ENCODE data around the gene VSTM2B.

Gene VSTM2B

GRCh38 chr19:29564574-29565005 lies 38.8 kb downstream of the VSTM2B start:
- Histone ChIP-seq H3K4me3 (ENCODE audit: low read length) (no peak overlapping the region), H3K4me1 (ENCODE audit: control insufficient read depth, insufficient read depth, low read length) (no peaks in the 10 kb centered on the region), H3K36me3 (ENCODE audit: control insufficient read depth, insufficient read depth, low read length, severe bottlenecking) (no peaks in the 10 kb centered on the region), H3K9ac (ENCODE audit: low read length) (no peak overlapping the region), H3K27me3 (replicated peaks; ENCODE audit: control insufficient read depth, insufficient read depth, low read length) (peaks cover 14% of the 10 kb centered on the region), H3K9me3 (ENCODE audit: control insufficient read depth, low read length) (peaks cover 6% of the 10 kb centered on the region)
- DNase-seq (ENCODE audit: low read depth): no peak

GRCh38 chr19:29565171-29565570 lies 39.4 kb downstream of the VSTM2B start:
- no peaks in the 10 kb centered on the region for H3K36me3 ChIP-seq (ENCODE audit: control insufficient read depth, insufficient read depth, low read length, severe bottlenecking)
- no peaks in the 10 kb centered on the region for H3K4me1 ChIP-seq (ENCODE audit: control insufficient read depth, insufficient read depth, low read length)
- H3K9ac ChIP-seq (ENCODE audit: low read length): no peak overlapping the region
- H3K27me3 ChIP-seq (replicated peaks; ENCODE audit: control insufficient read depth, insufficient read depth, low read length): peaks cover 14% of the 10 kb centered on the region
- no peak overlapping the region for H3K4me3 ChIP-seq (ENCODE audit: low read length)
- peaks cover under 1% of the 10 kb centered on the region for H3K9me3 ChIP-seq (ENCODE audit: control insufficient read depth, low read length)
- DNase-seq (ENCODE audit: low read depth): no peak

- peaks cover 3% of the 10 kb centered on the region for H3K9me3 ChIP-seq (ENCODE audit: control insufficient read depth, low read length)
- no peak for DNase-seq (ENCODE audit: low read depth)
- H3K27me3 ChIP-seq (replicated peaks; ENCODE audit: control insufficient read depth, insufficient read depth, low read length): peaks cover 23% of the 10 kb centered on the region
- no peak overlapping the region for H3K4me3 ChIP-seq (ENCODE audit: low read length)
- H3K9ac ChIP-seq (ENCODE audit: low read length): no peak overlapping the region
- no peaks in the 10 kb centered on the region for H3K4me1 ChIP-seq (ENCODE audit: control insufficient read depth, insufficient read depth, low read length)
- H3K36me3 ChIP-seq (ENCODE audit: control insufficient read depth, insufficient read depth, low read length, severe bottlenecking): no peaks in the 10 kb centered on the region
Observed at GRCh38 chr19:29566496-29567054, 40.8 kb downstream of the VSTM2B start.

GRCh38 chr19:29567366-29567915 lies 41.6 kb downstream of the VSTM2B start:
- H3K36me3 ChIP-seq (ENCODE audit: control insufficient read depth, insufficient read depth, low read length, severe bottlenecking): no peaks in the 10 kb centered on the region
- peaks cover 3% of the 10 kb centered on the region for H3K9me3 ChIP-seq (ENCODE audit: control insufficient read depth, low read length)
- H3K4me1 ChIP-seq (ENCODE audit: control insufficient read depth, insufficient read depth, low read length): no peaks in the 10 kb centered on the region
- H3K4me3 ChIP-seq (ENCODE audit: low read length): no peak overlapping the region
- no peak overlapping the region for H3K9ac ChIP-seq (ENCODE audit: low read length)
- H3K27me3 ChIP-seq (replicated peaks; ENCODE audit: control insufficient read depth, insufficient read depth, low read length): peaks cover 27% of the 10 kb centered on the region
- DNase-seq (ENCODE audit: low read depth): no peak

- Histone ChIP-seq H3K9ac (ENCODE audit: low read length) (no peak overlapping the region), H3K36me3 (ENCODE audit: control insufficient read depth, insufficient read depth, low read length, severe bottlenecking) (no peaks in the 10 kb centered on the region), H3K4me3 (ENCODE audit: low read length) (no peak overlapping the region), H3K9me3 (ENCODE audit: control insufficient read depth, low read length) (peaks cover 3% of the 10 kb centered on the region), H3K27me3 (replicated peaks; ENCODE audit: control insufficient read depth, insufficient read depth, low read length) (peaks cover 32% of the 10 kb centered on the region), H3K4me1 (ENCODE audit: control insufficient read depth, insufficient read depth, low read length) (no peaks in the 10 kb centered on the region)
- DNase-seq (ENCODE audit: low read depth): no peak
Observed at GRCh38 chr19:29568036-29569025, 42.5 kb downstream of the VSTM2B start.

- no peak for DNase-seq (ENCODE audit: low read depth)
- Histone ChIP-seq H3K27me3 (replicated peaks; ENCODE audit: control insufficient read depth, insufficient read depth, low read length) (peaks cover 41% of the 10 kb centered on the region), H3K4me3 (ENCODE audit: low read length) (no peak overlapping the region), H3K9ac (ENCODE audit: low read length) (no peak overlapping the region), H3K36me3 (ENCODE audit: control insufficient read depth, insufficient read depth, low read length, severe bottlenecking) (no peaks in the 10 kb centered on the region), H3K9me3 (ENCODE audit: control insufficient read depth, low read length) (peaks cover 3% of the 10 kb centered on the region), H3K4me1 (ENCODE audit: control insufficient read depth, insufficient read depth, low read length) (no peaks in the 10 kb centered on the region)
Observed at GRCh38 chr19:29569038-29569911, 43.5 kb downstream of the VSTM2B start.

GRCh38 chr19:29571181-29571580 lies 45.4 kb downstream of the VSTM2B start:
- Histone ChIP-seq H3K27me3 (replicated peaks; ENCODE audit: control insufficient read depth, insufficient read depth, low read length) (peaks cover 52% of the 10 kb centered on the region), H3K9ac (ENCODE audit: low read length) (no peak overlapping the region), H3K9me3 (ENCODE audit: control insufficient read depth, low read length) (peaks cover 3% of the 10 kb centered on the region), H3K4me1 (ENCODE audit: control insufficient read depth, insufficient read depth, low read length) (no peaks in the 10 kb centered on the region), H3K36me3 (ENCODE audit: control insufficient read depth, insufficient read depth, low read length, severe bottlenecking) (no peaks in the 10 kb centered on the region), H3K4me3 (ENCODE audit: low read length) (no peak overlapping the region)
- DNase-seq (ENCODE audit: low read depth): no peak

- Histone ChIP-seq H3K4me1 (ENCODE audit: control insufficient read depth, insufficient read depth, low read length) (no peaks in the 10 kb centered on the region), H3K9ac (ENCODE audit: low read length) (no peak overlapping the region), H3K36me3 (ENCODE audit: control insufficient read depth, insufficient read depth, low read length, severe bottlenecking) (no peaks in the 10 kb centered on the region), H3K27me3 (replicated peaks; ENCODE audit: control insufficient read depth, insufficient read depth, low read length) (peaks cover 63% of the 10 kb centered on the region), H3K4me3 (ENCODE audit: low read length) (no peak overlapping the region), H3K9me3 (ENCODE audit: control insufficient read depth, low read length) (peaks cover 3% of the 10 kb centered on the region)
- DNase-seq (ENCODE audit: low read depth): no peak
Observed at GRCh38 chr19:29573486-29573885, 47.7 kb downstream of the VSTM2B start.

GRCh38 chr19:29574510-29574909 lies 48.7 kb downstream of the VSTM2B start:
- no peak for DNase-seq (ENCODE audit: low read depth)
- Histone ChIP-seq H3K27me3 (replicated peaks; ENCODE audit: control insufficient read depth, insufficient read depth, low read length) (peaks cover 66% of the 10 kb centered on the region), H3K9me3 (ENCODE audit: control insufficient read depth, low read length) (peaks cover 3% of the 10 kb centered on the region), H3K36me3 (ENCODE audit: control insufficient read depth, insufficient read depth, low read length, severe bottlenecking) (no peaks in the 10 kb centered on the region), H3K9ac (ENCODE audit: low read length) (no peak overlapping the region), H3K4me1 (ENCODE audit: control insufficient read depth, insufficient read depth, low read length) (no peaks in the 10 kb centered on the region), H3K4me3 (ENCODE audit: low read length) (no peak overlapping the region)

GRCh38 chr19:29576046-29576606 lies 50.3 kb downstream of the VSTM2B start:
- DNase-seq (ENCODE audit: low read depth): no peak
- Histone ChIP-seq H3K4me1 (ENCODE audit: control insufficient read depth, insufficient read depth, low read length) (no peaks in the 10 kb centered on the region), H3K9me3 (ENCODE audit: control insufficient read depth, low read length) (peaks cover under 1% of the 10 kb centered on the region), H3K9ac (ENCODE audit: low read length) (no peak overlapping the region), H3K4me3 (ENCODE audit: low read length) (no peak overlapping the region), H3K36me3 (ENCODE audit: control insufficient read depth, insufficient read depth, low read length, severe bottlenecking) (no peaks in the 10 kb centered on the region), H3K27me3 (replicated peaks; ENCODE audit: control insufficient read depth, insufficient read depth, low read length) (peaks cover 64% of the 10 kb centered on the region)

Data from adipocyte (in vitro differentiated cells).